Measurements from ENCODE around the gene NPTXR. TPM values are rescaled to one million over a fixed set of nuclear protein-coding genes. Genes with fewer than 3 reads are reported as not detected.

Gene NPTXR
- polyA plus RNA-seq, 1 of the 3 experiments (the other 2 are of a cell fraction), result 1.2 TPM

DNA sequence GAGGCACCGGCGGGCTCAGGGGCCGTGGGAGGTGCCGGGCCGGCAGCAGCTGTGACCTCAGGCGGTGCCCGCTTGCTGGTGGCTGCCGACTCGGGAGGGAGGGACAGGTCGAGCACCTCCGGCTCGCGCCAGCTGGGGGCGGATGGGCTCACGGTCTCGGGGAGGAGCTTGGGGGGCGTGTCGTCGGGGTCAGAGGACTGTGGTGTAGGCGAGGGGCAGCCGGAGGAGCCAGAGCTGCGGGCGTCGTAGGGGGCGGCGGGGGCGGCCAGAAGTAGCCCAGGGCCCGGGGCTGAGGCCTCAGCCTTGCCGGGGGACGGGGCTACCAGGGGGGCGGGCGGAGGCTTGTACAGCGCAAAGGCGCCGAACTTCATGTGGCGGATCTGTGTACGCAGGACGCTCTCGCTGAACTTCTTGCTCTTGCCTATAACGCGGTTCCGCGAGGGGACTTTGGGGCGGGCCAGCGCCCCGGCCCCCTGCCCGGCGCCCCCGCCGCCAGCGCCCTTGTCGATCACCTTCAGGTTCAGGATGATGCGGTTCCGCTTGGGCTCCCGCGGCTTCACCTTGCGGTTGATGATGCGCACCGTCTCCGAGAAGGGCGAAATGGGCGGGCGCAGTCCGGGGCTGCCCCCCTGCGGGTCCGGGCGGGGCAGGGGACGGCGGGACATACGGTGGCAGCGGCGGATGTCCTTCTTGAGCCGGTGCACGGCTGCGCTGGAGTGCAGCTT lies 22.7 kb upstream of the NPTXR start (continued):
- TF ChIP-seq EP300 (IDR thresholded peaks at IDR 0.05; ENCODE audit: borderline replicate concordance in 1 of 2, low read depth in 1 of 2, low read length in 1 of 2) (no peak), RCOR1 (IDR thresholded peaks at IDR 0.05; ENCODE audit: low read length) (no peak), CHD2 (IDR thresholded peaks at IDR 0.05; ENCODE audit: low read length, partially characterized antibody) (no peak)
- TF ChIP-seq, protein P1, sequence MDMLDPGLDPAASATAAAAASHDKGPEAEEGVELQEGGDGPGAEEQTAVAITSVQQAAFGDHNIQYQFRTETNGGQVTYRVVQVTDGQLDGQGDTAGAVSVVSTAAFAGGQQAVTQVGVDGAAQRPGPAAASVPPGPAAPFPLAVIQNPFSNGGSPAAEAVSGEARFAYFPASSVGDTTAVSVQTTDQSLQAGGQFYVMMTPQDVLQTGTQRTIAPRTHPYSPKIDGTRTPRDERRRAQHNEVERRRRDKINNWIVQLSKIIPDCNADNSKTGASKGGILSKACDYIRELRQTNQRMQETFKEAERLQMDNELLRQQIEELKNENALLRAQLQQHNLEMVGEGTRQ (IDR thresholded peaks at IDR 0.05; ENCODE audit: borderline replicate concordance, low read depth, low read length), result no peak

DNA sequence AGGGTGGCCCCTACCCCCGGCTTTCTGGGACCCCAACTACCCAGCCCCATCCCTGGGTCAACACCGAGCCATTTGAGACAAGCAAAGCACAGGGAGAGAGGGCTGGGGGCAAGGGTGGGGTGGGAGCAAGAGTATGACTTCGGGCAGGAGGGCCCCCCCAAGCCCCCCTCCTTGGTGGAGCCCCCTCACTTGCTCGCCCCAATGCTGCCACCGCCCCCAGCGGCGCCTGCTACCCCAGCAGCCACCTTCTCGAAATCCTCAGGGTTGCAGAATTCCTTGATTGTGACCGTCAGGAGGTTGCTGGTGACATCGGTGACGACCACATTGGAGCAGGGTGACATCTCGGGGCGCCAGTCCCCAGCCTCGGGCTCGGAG lies 22.2 kb upstream of the NPTXR start:
- Histone ChIP-seq H2AFZ (ENCODE audit: low read depth) (no peak overlapping the region), H3K27me3 (ENCODE audit: insufficient read depth) (no peaks in the 10 kb centered on the region), H3K36me3 (replicated peaks in 1 of 2; ENCODE audit: control insufficient read depth in 1 of 2, insufficient read depth in 2 of 2, low read length in 1 of 2) (peaks cover 0 to 10% of the 10 kb centered on the region in 2 experiments), H3K9me3 (no peaks in the 10 kb centered on the region), H3K9me2 (no peaks in the 10 kb centered on the region), H3K4me2 (no peak overlapping the region), H3K9ac (no peak overlapping the region), H4K20me1 (ENCODE audit: insufficient read depth) (0 out of 2 replicates have a peak, but pooled peaks cover 3% of the 10 kb centered on the region), H3K79me2 (ENCODE audit: insufficient read depth) (no peaks in the 10 kb centered on the region), H3K4me3 (ENCODE audit: low read depth in 2 of 2, low read length in 1 of 2) (no peak overlapping the region), H3F3A (replicated peaks; ENCODE audit: insufficient read depth) (peaks cover 5% of the 10 kb centered on the region), H3K27ac (ENCODE audit: low read depth in 2 of 2, low read length in 1 of 2) (no peak overlapping the region), H3K4me1 (ENCODE audit: control insufficient read depth in 1 of 2, insufficient read depth in 2 of 2, low read depth in 1 of 2, low read length in 1 of 2) (peaks cover 0 to 3% of the 10 kb centered on the region in 2 experiments; a peak in 1 of 4 replicates)
- no peak for TF ChIP-seq GABPA (IDR thresholded peaks at IDR 0.05; ENCODE audit: low read depth)
- no peak for TF ChIP-seq RFX5 (IDR thresholded peaks at IDR 0.05; ENCODE audit: low read length)
- no peak for TF ChIP-seq RAD21 (IDR thresholded peaks at IDR 0.05; ENCODE audit: low read length)
- no peak for TF ChIP-seq MXI1 (IDR thresholded peaks at IDR 0.05; ENCODE audit: low read depth, low read length)
- TF ChIP-seq EP300 (IDR thresholded peaks at IDR 0.05; ENCODE audit: borderline replicate concordance in 1 of 2, low read depth in 1 of 2, low read length in 1 of 2), result no peak
- TF ChIP-seq, protein P2, sequence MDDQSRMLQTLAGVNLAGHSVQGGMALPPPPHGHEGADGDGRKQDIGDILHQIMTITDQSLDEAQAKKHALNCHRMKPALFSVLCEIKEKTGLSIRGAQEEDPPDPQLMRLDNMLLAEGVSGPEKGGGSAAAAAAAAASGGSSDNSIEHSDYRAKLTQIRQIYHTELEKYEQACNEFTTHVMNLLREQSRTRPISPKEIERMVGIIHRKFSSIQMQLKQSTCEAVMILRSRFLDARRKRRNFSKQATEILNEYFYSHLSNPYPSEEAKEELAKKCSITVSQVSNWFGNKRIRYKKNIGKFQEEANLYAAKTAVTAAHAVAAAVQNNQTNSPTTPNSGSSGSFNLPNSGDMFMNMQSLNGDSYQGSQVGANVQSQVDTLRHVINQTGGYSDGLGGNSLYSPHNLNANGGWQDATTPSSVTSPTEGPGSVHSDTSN (IDR thresholded peaks at IDR 0.05), result no peak
- TF ChIP-seq JUND (IDR thresholded peaks at IDR 0.05), result no peak
- no peak for DNase-seq
- CTCF ChIA-PET, result no interaction called here
- no CpG with 5 or more reads among the region's 15 CpGs for WGBS (ENCODE audit: low lambda C conversion rate)
- POLR2A ChIA-PET, result no interaction called here

DNA sequence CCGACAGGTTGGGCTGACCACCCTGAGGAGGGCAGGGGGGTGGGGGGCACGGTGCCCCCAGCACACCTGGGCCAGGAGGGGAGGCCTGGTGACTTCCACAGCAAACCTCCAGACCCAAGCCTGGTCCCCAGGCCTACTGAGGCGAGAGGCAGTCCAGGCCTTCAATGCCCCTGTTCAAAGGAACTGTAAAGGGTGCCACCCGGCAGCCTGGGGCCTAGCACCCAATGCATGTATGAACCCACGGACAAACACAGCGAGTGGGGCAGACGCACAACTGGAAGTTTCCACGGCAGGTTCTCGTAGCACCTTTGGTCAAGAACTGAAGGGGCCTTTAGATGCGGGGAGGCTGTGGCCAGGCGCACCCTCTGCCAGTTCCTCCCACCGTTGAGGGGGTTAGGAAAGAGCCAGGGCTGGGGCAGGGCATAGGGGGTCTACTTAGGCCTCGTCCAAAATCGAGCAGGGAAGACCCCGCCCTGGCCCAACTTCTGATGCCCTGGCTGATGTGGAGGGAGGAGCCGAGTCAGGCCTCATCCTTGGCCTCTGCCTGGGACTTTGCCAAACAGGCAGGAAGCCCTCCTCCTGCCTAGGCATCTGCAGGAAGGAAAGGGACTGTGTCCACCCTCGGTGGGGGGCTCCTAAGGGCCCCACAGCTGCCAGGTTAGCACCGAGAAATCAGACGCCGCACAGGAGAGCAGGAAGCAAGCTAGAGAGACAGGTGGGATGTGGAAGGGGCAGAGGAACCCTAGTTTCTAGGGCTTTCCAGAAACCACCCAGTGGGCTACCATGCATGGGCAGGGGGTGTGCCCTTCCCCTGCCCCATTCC lies 21.6 kb upstream of the NPTXR start:
- 100% methylated on average over 5 of the region's 20 CpGs for WGBS (ENCODE audit: low lambda C conversion rate)
- H4K20me1 ChIP-seq (ENCODE audit: insufficient read depth), result 0 out of 2 replicates have a peak, but pooled peaks cover 3% of the 10 kb centered on the region
- H3K4me1 ChIP-seq (ENCODE audit: control insufficient read depth in 1 of 2, insufficient read depth in 2 of 2, low read depth in 1 of 2, low read length in 1 of 2), result peaks cover 0 to 4% of the 10 kb centered on the region in 2 experiments; a peak in 1 of 4 replicates
- no peak overlapping the region for H3K4me2 ChIP-seq
- peaks cover 0 to 10% of the 10 kb centered on the region in 2 experiments for H3K36me3 ChIP-seq (replicated peaks in 1 of 2; ENCODE audit: control insufficient read depth in 1 of 2, insufficient read depth in 2 of 2, low read length in 1 of 2)
- no peak overlapping the region for H3K4me3 ChIP-seq (ENCODE audit: low read depth in 2 of 2, low read length in 1 of 2)
- ChIA-PET POLR2A (no interaction called here), CTCF (interaction anchor here (1.2 kb wide), 1 partner anchor 96 kb away, joined by 4 read pairs; no protein-coding TSS in a partner anchor)
- H3K27me3 ChIP-seq (ENCODE audit: insufficient read depth), result no peaks in the 10 kb centered on the region
- no peak overlapping the region for H2AFZ ChIP-seq (ENCODE audit: low read depth)
- H3K27ac ChIP-seq (ENCODE audit: low read depth in 2 of 2, low read length in 1 of 2), result no peak overlapping the region
- DNase-seq, result no peak
- H3F3A ChIP-seq (replicated peaks; ENCODE audit: insufficient read depth), result peaks cover 5% of the 10 kb centered on the region
- no peaks in the 10 kb centered on the region for H3K9me3 ChIP-seq
- no peak overlapping the region for H3K9ac ChIP-seq
- no peaks in the 10 kb centered on the region for H3K9me2 ChIP-seq
- no peaks in the 10 kb centered on the region for H3K79me2 ChIP-seq (ENCODE audit: insufficient read depth)
- TF ChIP-seq CHD2 (IDR thresholded peaks at IDR 0.05; ENCODE audit: low read length, partially characterized antibody) (no peak), RCOR1 (IDR thresholded peaks at IDR 0.05; ENCODE audit: low read length) (no peak), EZH2phosphoT487 (IDR thresholded peaks at IDR 0.05; ENCODE audit: borderline replicate concordance, low read depth) (no peak), SMC3 (IDR thresholded peaks at IDR 0.05; ENCODE audit: low read depth, low read length) (no peak), NRF1 (IDR thresholded peaks at IDR 0.05; ENCODE audit: low read depth, low read length) (no peak), SIN3A (IDR thresholded peaks at IDR 0.05; ENCODE audit: borderline replicate concordance, low read depth, low read length) (no peak), JUND (IDR thresholded peaks at IDR 0.05) (no peak), GABPA (IDR thresholded peaks at IDR 0.05; ENCODE audit: low read depth) (no peak)
- TF ChIP-seq, protein P3, sequence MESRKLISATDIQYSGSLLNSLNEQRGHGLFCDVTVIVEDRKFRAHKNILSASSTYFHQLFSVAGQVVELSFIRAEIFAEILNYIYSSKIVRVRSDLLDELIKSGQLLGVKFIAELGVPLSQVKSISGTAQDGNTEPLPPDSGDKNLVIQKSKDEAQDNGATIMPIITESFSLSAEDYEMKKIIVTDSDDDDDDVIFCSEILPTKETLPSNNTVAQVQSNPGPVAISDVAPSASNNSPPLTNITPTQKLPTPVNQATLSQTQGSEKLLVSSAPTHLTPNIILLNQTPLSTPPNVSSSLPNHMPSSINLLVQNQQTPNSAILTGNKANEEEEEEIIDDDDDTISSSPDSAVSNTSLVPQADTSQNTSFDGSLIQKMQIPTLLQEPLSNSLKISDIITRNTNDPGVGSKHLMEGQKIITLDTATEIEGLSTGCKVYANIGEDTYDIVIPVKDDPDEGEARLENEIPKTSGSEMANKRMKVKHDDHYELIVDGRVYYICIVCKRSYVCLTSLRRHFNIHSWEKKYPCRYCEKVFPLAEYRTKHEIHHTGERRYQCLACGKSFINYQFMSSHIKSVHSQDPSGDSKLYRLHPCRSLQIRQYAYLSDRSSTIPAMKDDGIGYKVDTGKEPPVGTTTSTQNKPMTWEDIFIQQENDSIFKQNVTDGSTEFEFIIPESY (IDR thresholded peaks at IDR 0.05; ENCODE audit: borderline replicate concordance, low read depth), result no peak
- TF ChIP-seq, protein P4, sequence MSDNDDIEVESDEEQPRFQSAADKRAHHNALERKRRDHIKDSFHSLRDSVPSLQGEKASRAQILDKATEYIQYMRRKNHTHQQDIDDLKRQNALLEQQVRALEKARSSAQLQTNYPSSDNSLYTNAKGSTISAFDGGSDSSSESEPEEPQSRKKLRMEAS (IDR thresholded peaks at IDR 0.05; ENCODE audit: low read depth), result no peak

Measured in SK-N-SH (cell line).